GM12875 (cell line): ENCODE results near the gene CT47B1.

Experiments used
- H3K4me3 ChIP-seq: one replicate; pipeline ENCODE4 v1.5.1; 2011; ENCODE audit warnings: low read depth, low read length, control low read depth
- TF ChIP-seq, protein P1 (sequence below): IDR thresholded peaks from 2 replicates; pipeline ENCODE4 v1.5.1; 2011; ENCODE audit warnings: low read depth, mild to moderate bottlenecking, control low read depth, inconsistent platforms, low read length, moderate library complexity, borderline replicate concordance; ENCODE audit not compliant: insufficient read depth

Gene CT47B1

DNA sequence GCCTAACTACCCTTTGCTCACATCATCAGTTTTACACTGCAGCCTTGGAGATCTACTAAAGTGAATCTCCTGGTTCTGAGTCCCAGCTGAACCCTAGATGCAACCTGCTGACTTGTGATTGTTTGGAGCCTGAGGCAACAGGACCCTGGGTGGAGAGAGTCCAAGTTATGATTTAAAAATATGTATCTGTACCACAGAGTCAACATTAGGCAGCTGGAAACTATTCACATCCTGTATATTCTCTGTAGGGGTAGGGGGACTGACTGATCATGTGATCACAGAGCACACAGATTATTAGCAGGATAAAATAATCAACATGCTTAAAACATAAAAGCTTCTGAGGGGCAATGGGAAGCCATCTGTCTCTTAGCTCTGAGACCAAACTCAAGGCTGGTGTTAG lies 52.1 kb downstream of the CT47B1 start:
- TF ChIP-seq, protein P1, sequence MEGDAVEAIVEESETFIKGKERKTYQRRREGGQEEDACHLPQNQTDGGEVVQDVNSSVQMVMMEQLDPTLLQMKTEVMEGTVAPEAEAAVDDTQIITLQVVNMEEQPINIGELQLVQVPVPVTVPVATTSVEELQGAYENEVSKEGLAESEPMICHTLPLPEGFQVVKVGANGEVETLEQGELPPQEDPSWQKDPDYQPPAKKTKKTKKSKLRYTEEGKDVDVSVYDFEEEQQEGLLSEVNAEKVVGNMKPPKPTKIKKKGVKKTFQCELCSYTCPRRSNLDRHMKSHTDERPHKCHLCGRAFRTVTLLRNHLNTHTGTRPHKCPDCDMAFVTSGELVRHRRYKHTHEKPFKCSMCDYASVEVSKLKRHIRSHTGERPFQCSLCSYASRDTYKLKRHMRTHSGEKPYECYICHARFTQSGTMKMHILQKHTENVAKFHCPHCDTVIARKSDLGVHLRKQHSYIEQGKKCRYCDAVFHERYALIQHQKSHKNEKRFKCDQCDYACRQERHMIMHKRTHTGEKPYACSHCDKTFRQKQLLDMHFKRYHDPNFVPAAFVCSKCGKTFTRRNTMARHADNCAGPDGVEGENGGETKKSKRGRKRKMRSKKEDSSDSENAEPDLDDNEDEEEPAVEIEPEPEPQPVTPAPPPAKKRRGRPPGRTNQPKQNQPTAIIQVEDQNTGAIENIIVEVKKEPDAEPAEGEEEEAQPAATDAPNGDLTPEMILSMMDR = no peak
- H3K4me3 ChIP-seq = no peak overlapping the region
